ENCODE data around the gene IQUB.
"Not testable (repeated sequence)": the region's sequence is repeated elsewhere in the genome, so short reads cannot be mapped to it uniquely, and the experiment has no call there.

IQUB gene

DNA sequence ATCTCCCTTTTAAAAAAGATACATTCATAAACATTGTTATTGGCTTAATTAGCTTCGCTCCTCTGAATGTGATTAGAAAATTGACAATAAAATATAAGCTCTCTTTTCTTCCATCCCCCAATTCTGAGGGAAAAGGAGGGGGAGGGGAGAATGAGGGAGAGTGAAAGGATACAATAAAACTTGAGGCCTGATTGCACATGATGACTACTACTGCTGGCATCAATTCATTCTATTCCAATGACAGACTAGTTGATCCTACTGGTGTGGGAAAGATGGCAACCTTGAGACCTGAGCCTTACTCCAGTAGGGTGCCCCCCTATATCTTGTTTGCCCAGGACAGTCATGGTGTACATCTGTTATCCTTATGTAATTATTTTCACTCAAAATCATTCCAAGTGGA, 4.5 kb upstream of the IQUB start:
- DNase-seq: peak; percentile 21

DNA sequence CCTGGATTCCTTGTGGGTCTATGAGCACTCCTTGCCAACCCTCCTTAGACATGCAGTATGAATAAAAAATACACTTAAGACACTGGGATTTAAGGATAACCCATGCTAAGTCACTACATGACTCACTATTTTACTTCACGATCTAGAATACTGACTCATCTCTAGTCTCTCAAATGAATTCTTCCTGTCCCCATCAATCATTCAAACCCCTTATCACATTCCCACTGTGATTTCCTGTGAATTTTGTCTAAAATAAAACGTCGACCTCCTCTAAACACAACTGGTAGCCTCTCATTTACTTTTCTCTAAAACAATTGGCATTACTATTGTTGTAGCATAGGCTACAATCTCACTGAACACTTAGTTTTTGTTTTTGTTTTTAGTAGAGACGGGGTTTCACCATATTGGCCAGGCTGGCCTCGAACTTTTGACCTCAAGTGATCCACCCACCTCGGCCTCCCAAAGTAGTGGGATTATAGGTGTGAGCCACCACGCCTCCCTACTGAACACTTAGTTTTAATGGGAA, 3.9 kb upstream of the IQUB start:
- peak; percentile 90 for DNase-seq

DNA sequence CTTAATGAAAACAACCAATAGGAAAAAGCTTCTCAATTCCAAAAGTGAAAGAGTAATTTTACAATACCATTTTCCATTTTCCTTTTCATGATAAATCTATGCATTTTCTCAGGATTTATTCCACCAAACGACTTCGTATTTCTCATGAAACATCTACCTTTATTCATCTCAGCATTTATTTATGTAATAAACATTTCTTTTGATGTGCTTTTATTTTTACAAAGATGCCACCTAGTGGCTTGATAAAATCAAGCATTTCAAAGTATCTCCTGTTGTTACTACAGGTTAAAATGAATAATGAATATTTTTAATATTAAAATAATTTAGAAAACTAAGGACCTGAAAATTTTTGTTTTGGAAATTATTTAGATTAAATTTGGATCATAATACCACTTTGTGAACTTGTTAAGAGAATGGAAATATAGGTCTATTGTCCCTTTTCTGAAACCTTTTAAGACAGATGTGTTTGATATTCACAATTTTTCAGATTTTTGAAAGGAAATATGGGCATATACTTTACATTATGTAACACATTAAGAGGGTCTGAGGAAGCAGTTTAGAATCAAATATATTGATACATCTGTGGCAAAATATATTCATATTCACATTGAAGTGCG, 2.7 kb upstream of the IQUB start:
- peak; percentile 41 for DNase-seq

DNA sequence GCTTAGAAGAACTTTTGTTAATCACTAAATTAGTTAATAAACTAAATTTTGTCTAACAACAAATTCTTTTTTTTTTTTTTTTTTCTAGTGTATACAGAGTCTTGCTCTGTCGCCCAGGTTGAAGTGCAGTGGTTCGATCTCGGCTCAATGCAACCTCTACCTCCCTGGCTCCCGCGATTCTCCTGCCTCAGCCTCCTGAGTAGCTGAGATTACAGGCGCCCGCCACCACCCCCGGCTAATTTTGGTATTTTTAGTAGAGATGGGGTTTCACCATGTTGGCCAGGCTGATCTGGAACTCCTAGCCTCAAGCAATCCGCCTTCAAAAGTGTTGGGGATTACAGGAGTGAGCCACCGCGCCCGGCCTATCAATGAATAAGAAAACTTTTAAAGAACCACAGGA, 1.1 kb upstream of the IQUB start:
- DNase-seq: no peak

DNA sequence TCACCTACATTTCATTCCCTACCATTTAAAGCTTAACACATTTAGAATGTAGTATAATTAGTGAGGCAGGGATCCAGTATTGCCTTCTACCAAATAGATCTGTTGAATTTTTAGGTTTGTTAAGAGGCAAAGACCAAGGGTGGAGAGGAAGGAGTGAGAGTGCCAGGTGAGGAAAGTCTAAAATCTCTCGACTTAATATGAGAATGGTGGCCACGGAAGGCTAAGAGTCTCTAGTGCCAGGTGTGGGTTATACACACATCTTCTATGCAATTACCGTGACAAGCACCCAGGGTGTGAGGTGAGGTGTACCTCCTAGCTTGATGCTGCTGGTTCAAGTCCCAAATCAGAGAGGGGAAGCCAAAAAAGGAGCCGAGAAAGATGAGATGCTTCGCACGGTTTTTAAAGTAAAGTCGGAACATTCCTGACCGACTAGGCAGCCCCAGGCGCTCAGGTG, 439 bp downstream of the IQUB start:
- no peak for DNase-seq

DNA sequence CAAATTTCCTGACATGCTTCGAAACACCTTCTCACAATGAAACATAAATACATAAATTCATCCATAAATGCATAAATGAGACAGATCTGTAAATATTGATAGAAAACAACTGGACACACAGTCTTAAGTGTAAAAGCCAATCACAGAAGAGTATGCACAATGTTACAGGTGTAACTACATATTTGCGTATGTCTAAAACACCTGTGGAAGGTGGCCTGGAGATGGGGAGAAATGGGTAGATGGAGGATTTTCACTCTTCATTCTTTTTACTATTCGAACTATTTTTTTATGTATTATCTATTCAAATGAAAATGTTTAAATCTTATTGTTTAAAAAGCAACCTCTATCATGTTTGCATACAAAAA, 860 bp downstream of the IQUB start:
- DNase-seq: no peak

DNA sequence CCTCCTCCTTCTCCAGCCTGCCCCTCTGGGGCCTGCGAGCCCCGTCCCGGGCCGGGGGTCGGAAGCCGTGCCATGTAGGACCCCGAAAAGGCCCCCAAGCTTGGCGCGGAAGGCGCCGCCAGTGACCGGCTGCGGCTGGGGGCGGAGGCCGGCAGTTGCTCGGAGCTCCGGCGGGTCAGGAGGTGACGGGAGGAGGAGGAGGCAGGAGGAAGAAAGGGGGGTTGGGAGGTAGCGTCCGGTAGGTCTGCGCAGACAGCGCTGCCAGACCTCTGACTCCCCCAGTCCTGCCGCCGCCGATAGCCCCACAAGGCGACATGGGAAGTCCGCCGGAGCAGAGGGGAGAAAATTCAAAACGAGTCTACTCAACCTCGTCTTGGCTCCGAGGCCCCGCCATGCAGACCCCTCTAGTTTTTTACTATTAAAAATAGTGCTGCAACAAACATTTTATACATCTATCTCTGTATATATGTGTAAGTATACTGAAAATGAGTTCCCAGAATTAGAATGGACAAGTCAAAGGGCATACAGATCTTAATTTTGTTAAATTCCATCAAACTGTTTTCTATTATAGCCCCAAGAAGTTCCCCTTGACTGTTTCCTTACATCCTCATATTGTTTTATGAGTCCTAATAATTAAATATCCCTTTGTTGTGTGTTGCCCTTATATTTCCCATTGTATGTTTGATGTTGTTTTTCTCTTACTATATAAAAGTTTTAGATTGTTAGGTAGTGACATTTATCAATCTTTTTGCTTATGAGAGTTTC, 1.4 kb downstream of the IQUB start:
- DNase-seq: not testable (repeated sequence)

DNA sequence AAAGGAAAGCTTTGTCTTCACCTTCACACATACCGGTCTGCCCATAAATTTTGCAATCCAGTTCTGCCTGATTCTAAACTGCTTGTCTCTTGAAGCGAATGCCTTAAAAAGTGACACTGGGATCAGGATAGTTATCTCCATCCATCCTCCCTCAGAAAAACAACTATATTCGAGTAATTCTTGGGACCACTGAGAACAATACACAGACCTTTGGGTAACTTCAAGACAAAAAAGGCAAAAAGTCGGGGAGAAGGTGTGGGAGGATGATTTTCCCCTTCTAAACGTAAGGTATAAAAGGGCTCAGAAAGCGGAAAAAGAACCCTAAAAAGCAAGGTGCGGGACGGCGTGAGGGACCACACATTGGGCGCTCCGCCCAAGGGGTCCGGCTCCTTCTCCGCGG, 2.1 kb downstream of the IQUB start:
- not testable (repeated sequence) for DNase-seq

DNA sequence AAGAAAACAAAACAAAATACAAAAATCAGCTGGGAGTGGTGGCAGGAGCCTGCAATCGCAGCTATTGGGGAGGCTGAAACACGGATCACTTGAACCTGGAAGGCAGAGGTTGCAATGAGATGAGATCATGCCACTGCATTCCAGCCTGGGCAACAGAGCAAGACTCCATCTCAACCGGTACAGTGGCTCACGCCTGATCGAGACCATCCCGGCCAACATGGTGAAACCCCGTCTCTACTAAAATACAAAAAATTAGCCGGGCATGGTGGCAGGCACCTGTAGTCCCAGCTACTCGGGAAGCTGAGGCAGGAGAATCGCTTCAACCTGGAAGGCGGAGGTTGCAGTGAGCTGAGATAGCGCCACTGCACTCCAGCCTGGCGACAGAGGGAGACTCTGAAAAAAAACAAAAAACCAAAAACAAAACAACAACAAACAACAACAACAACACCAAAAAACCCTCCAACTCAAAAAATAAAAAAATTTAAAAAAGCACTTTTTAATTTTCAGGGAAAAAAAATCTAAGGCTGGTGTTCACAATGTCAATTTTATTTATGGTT, 4.3 kb downstream of the IQUB start:
- not testable (repeated sequence) for DNase-seq

DNA sequence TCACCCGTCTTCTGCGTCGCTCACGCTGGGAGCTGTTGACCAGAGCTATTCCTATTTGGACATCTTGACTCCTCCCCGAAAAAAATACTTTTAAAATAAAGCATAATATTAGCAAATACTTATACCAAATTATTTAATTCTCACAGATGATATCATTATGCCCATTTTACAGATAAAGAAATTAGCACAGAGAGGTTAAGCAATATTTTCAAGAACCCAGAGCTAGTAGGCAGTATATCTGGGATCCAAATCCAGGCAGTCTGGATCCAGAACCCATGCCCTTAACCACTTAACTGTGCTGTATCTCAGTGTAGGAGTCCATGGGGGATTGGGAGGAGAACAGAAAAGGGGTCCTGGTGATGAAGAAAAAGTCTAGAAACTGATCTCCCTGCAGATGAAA, 6.1 kb downstream of the IQUB start:
- no peak for DNase-seq

DNA sequence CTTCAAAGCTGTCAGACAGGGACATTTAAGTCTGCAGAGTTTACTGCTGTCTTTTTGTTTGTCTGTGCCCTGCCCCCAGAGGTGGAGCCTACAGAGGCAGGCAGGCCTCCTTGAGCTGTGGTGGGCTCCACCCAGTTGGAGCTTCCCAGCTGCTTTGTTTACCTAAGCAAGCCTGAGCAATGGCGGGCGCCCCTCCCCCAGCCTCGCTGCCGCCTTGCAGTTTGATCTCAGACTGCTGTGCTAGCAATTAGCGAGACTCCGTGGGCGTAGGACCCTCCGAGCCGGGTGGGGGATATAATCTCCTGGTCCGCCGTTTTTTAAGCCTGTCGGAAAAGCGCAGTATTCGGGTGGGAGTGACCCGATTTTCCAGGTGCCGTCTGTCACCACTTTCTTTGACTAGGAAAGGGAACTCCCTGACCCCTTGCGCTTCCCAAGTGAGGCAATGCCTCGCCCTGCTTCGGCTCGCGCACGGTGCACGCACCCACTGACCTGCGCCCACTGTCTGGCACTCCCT, 6.6 kb downstream of the IQUB start:
- DNase-seq: not testable (repeated sequence)

DNA sequence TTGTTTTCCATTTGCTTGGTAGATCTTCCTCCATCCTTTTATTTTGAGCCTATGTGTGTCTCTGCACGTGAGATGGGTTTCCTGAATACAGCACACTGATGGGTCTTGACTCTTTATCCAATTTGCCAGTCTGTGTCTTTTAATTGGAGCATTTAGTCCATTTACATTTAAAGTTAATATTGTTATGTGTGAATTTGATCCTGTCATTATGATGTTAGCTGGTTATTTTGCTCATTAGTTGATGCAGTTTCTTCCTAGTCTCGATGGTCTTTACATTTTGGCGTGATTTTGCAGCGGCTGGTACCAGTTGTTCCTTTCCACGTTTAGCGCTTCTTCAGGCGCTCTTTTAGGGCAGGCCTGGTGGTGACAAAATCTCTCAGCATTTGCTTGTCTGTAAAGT, 7.9 kb downstream of the IQUB start:
- DNase-seq: not testable (repeated sequence)

DNA sequence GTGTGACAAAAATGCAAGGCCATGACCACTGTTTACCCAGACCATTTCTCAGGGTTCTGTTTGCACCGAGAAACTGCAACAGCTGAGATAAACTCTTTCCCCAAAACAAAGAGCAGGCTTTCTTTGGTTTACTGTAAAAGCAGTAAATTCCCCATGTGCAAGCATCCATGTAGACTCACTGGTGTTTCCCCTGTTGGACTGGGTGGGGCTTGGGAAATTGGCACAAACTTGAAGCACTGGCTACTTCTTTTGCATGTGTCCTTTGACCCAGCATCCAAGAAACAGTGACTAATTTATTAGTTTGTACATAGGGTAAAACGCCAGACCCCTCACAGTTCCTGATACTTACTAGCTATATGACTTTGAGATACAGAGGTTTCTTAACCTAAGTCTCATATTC, 12.3 kb downstream of the IQUB start:
- no peak for DNase-seq

DNA sequence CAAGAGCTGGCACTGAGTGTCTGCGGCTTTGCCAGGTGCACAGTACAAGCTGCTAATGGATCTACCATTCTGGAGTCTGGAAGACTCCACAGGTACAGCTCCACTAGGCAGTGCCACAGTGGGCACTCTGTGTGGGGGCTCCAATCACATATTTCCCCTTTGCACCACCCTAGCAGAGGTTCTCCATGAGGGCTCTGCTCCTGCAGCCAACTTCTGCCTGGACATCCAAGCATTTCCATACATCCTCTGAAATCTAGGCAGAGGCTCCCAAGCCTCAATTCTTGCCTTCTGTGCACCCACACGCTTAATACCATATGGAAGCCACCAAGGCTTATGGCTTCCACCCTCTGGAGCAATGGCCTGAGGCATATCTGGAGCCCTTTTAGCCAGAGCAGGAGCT, 29.2 kb downstream of the IQUB start:
- DNase-seq: no peak

DNA sequence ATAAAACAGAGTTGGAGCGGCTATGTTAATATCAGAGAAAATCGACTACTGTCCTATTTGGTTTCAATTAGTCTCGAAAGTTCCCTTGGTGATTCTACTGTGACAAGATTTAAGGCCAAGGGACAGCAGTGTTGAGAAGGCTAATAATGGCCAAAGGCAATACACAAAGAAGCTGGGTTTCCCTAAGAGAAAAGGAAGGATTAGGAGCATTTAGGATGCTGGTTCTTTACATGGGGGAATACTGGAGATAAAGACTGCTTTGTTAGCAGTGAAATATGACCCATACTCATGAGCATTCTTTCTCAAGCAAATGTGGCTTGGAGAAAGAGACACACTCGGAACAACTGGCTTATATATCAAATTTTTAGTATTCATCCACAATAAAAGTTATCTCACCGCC, 32.2 kb downstream of the IQUB start:
- DNase-seq: no peak

DNA sequence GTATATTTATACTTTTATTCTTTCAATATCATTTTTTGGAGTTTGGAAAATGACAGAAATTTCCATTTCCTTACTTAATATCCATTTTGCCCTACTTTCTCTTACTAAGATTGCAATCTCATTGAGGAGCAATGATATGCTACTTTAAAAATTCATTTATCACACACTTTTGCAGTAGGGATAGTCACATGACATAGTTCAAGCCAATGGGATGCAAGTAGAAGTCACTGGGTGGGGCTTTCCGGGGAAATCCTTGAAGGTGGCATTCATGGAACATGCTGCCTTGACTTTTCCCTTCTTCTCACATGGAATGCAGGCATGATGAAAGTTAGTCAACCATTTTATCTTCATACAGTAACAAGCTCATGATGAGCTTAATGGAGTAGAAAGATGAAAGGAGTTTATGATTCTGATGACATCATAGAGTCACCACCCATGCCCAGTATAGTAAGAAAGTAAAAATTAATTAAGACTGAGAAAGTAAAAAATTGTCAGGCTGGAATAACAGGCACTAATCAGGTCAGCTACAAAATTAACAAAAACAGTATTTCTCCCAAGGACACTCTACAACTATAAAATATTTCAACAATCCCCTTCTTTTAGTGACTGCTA, 33.4 kb downstream of the IQUB start:
- DNase-seq: no peak

DNA sequence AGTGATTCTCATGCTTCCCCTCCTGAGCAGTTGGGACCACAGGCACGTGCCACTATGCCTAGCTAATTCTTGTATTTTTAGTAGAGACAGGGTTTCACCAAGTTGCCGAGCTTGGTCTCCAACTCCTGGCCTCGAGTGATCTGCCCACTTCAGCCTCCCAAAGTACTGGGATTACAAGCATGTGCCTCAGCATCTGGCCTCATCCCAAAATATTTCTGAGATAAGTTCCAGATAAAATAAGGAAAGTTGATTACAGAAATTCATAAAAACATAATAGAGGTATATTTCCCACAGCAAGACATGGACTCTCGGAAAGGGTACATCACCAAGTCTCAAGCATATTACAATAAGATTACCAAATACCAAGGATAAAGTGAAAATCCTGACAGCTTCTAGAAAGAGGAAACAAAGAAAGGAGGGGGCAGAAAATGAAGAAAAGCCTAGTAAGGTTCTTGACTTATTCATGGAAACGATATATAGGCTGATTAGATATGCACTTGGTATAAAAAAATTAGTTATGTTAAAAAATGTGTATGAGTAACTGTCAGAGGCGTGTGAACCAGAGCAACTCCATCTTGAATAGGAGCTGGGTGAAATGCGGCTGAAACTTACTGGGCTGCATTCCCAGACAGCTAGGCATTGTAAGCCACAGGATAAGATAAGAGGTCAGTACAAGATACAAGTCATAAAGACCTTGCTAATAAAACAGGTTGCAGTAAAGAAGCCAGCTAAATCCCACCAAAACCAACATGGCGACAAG, 35.0 kb downstream of the IQUB start:
- peak; percentile 89 for DNase-seq

DNA sequence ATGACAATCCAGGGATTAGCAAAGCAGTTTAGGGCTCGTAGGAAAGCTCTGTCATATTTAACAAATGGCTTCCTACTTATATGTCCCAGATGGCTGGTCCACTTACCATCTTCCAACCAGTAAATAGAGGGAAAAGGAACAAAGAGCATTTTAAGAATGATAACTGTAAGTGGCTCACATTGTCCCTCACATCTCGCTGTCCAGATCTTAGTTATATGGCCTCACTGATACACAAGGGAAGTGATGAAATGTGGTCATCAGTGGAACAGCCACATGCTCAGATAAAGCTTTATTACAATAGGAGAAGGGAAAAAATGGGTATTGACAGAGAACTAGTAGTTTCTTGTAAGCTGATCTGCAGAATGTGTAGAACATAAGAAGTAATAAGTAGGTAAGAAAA, 35.8 kb downstream of the IQUB start:
- no peak for DNase-seq

DNA sequence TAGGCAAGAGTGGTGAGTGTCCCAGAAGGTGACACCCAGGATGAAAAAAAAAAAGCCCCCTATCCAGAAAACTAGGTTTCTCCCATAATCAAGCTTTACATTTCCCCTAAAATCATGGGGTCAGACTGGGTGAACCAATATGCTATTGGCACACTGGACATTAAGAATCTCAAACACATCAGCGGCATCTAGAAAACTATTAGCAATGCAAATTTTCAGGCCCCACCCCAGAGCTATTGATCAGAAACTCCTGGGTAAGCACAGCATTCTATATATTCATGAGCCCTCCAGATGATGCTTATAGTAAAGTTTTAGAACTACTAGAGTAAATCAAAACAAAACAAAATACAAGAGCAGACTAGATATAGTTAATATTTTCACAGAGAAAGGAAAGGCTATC, 36.4 kb downstream of the IQUB start:
- DNase-seq: no peak

DNA sequence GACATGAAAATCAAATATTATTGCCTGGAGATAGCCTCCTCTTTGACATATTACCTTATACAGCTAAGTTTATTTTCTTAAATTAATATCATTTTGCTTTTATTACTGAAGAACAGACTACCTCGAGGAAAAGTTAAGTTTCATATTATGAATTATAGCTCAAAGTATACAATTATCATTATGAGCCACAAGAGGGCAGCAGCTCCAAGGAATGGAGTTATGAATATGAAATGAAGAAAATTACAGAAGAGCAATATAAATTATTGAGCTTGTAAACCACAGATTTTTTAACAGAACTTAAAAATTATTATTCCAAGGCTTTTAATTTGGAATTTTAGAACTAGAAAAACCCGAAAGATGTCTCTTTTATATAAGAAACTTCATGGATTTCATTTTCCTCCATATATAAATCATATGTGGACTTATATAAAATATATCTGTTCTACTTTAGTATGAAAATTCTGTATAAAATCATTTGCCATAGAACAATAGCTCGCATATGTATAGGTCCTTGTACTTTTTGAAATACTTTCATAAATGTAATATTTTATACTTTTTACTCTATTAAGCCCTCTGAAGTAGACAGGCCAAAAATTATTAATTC, 40.1 kb downstream of the IQUB start:
- DNase-seq: peak; percentile 7

DNA sequence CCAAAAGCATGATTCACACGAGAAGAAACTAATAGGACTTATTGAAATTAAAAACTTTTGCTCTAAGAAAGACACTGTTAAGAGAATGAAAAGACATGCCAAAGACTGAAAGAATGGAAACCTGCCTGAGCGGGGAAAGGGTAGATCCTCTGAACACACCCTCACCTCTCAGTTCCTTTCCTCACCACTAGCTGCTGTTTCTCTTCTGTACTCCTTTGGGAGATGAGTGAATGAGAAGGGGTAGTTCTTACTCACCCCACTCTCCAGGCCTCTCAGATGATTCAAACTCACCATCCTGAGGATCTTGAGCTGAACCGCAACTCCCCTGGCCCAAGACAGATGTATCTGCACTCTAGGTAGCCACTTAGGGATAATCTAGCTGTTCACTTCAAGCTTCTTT, 41.9 kb downstream of the IQUB start:
- no peak for DNase-seq

DNA sequence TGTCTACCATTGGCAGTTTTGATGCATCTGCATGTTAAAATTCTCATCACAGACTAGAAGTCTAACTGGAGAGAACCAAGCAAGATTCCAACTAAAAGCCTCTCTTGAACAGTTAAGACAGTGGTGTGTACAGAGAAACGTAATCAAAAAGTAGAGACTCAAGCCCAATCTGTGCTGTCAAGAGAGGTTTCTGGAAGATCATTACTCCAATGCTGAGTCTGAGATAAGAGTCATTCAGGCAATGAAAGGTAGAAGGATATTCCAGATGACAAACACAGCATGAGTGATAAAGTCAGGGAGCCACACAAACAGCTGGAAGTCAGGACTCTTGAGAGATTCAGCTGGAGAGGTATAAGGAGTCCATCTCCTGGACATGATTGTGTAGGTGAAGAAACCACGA, 48.7 kb downstream of the IQUB start:
- no peak for DNase-seq
